Thoracic aorta (tissue), 2 donors: ENCODE measurements around the gene SERPINB7. TPM values are rescaled to one million over a fixed set of nuclear protein-coding genes. Genes with fewer than 3 reads are reported as not detected.

Source experiments
- ATAC-seq: fragments of 150-250 bp; one replicate; pipeline ENCODE4 v1.8.0; 2017; ENCODE audit warnings: low read depth; ENCODE audit not compliant: insufficient number of reproducible peaks, low FRiP score
- DNase-seq: peaks from one replicate; pipeline ENCODE4 v3.0.0-alpha.2; 2020; ENCODE audit warnings: low spot score
- H3K27ac ChIP-seq, 2 donors: fragments of 200-600 bp; sonication (generic); 1 replicate in 1 of 2; 2 replicates in 1 of 2; pipeline ENCODE4 v1.5.1; 2016; ENCODE audit warnings: mild to moderate bottlenecking in 2 of 2, moderate library complexity in 2 of 2
- H3K27me3 ChIP-seq: fragments of 200-600 bp; sonication (generic); replicated peaks from 2 replicates; pipeline ENCODE4 v1.6.0; 2016; ENCODE audit warnings: mild to moderate bottlenecking; ENCODE audit not compliant: insufficient read depth
- H3K36me3 ChIP-seq: fragments of 200-600 bp; sonication (generic); one replicate; pipeline ENCODE4 v1.5.1; 2016
- H3K4me1 ChIP-seq, 2 donors: fragments of 200-600 bp; sonication (generic); 1 replicate in 1 of 2; 2 replicates in 1 of 2; pipeline versions ENCODE4 v1.5.1 to v1.6.0; 2016; ENCODE audit warnings: low read depth in 2 of 2, mild to moderate bottlenecking in 1 of 2; ENCODE audit not compliant: control insufficient read depth in 1 of 2
- H3K4me3 ChIP-seq: fragments of 200-600 bp; sonication (generic); 2 replicates; pipeline ENCODE4 v1.5.1; 2016; ENCODE audit warnings: mild to moderate bottlenecking
- H3K9me3 ChIP-seq: fragments of 200-600 bp; sonication (generic); 2 replicates; pipeline ENCODE4 v1.5.1; 2016
- total RNA-seq, 2 donors: library from RNA; depleted of rRNA; stranded (reverse); fragments of >200 nt; gene quantifications; one replicate each; pipeline versions ENCODE4 v1.1.0 to v1.2.3, GENCODE V29; 2016
- TF ChIP-seq, protein P1 (sequence below): fragments of 200-600 bp; sonication (generic); IDR thresholded peaks from one replicate; pipeline ENCODE4 v1.5.1; 2019; ENCODE audit warnings: antibody characterized with exemption

The SERPINB7 gene
- total RNA-seq, 2 donors from 2014 or later, result 0.14 TPM; not detected in 1

DNA sequence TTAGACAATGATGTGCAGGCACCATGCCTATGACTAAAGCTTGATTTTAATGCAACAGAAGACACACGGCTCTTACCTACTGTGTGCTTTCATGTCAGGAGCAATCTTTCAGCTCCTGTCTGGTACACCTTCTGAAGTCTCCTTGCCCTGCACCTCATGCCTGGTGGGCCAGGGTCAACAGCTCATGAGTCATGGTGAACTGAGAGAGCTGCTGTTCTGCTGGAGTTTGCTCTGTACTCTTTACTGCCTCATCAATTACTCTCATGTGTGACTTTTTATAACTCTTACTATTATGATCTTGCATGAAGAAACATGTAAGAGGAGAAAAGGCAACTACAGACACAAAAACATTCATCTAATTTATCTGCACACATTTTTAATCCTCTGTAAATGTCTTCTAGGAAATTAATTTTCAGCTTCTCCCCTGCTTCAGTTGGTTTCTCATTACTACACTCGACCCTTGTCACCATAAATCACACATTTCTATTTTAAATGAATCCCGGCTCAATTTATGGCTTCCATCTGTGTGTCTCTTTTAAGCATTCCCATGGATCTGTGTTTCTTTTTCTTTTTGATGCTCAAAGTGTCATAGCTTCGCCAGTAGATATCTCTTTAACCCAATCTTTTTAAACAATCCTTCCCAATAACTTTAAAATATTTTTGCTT is 9.7 kb downstream of the SERPINB7 start:
- no peak overlapping the region for H3K4me3 ChIP-seq
- H3K9me3 ChIP-seq, result no peaks in the 10 kb centered on the region
- TF ChIP-seq, protein P1, sequence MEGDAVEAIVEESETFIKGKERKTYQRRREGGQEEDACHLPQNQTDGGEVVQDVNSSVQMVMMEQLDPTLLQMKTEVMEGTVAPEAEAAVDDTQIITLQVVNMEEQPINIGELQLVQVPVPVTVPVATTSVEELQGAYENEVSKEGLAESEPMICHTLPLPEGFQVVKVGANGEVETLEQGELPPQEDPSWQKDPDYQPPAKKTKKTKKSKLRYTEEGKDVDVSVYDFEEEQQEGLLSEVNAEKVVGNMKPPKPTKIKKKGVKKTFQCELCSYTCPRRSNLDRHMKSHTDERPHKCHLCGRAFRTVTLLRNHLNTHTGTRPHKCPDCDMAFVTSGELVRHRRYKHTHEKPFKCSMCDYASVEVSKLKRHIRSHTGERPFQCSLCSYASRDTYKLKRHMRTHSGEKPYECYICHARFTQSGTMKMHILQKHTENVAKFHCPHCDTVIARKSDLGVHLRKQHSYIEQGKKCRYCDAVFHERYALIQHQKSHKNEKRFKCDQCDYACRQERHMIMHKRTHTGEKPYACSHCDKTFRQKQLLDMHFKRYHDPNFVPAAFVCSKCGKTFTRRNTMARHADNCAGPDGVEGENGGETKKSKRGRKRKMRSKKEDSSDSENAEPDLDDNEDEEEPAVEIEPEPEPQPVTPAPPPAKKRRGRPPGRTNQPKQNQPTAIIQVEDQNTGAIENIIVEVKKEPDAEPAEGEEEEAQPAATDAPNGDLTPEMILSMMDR, result no peak
- DNase-seq (no peak), ATAC-seq (no peak)
- H3K4me1 ChIP-seq, result no peaks in the 10 kb centered on the region
- H3K27me3 ChIP-seq, result no peaks in the 10 kb centered on the region
- no peak overlapping the region for H3K27ac ChIP-seq
- H3K36me3 ChIP-seq, result no peaks in the 10 kb centered on the region

DNA sequence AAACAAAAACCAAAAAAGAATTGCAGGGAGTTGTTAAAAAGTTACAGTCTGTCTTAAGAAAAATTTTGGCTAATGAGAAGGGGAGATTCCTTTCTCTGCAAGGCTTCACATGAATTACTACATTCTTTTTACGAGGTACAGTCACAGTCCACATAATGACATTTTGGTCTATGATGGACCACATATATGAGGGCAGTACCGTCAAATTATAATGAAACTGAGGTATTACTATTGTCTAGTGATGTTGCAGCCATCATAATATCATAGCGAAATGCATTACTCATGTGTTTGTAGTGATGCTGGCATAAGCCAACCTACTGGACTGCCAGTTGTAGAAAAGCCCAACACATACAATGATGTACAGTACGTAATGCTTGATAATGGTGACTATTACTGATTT is 12.5 kb downstream of the SERPINB7 start:
- ATAC-seq, result no peak
- DNase-seq, result no peak
- Histone ChIP-seq H3K36me3 (no peaks in the 10 kb centered on the region), H3K9me3 (no peaks in the 10 kb centered on the region), H3K4me1 (no peaks in the 10 kb centered on the region), H3K27me3 (no peaks in the 10 kb centered on the region), H3K4me3 (no peak overlapping the region), H3K27ac (no peak overlapping the region)
- TF ChIP-seq, protein P1, result no peak

DNA sequence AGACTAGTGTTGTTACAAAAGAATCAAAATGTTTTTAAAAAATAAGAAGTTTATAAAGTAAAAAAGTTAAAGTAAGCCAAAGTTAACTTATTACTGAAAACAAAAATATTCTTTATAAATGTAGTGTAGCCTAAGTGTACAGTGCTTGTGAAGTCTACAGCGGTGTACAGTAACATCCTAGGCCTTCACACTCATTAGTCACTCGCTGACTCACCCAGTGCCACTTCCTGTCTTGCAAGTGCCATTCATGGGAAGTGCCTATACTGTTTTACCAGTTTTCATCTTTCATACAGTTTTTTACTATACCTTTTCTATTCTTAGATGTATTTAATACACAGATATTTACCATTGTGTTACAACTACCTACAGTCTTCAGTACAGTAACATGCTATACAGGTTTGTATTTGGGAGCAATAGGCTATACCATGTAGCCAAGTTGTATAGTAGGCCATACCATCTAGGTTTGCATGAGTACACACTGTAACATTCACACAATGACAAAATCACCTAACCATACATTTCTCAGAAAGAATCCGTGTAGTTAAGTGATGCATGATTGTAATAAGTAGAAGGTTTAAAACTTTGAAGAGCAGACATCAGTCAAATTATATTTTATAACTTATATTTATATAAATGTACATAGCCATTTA is 13.4 kb downstream of the SERPINB7 start:
- TF ChIP-seq, protein P1, result no peak
- Histone ChIP-seq H3K4me3 (no peak overlapping the region), H3K4me1 (no peaks in the 10 kb centered on the region), H3K27me3 (no peaks in the 10 kb centered on the region), H3K9me3 (no peaks in the 10 kb centered on the region), H3K36me3 (no peaks in the 10 kb centered on the region), H3K27ac (no peak overlapping the region)
- DNase-seq (no peak), ATAC-seq (no peak)

DNA sequence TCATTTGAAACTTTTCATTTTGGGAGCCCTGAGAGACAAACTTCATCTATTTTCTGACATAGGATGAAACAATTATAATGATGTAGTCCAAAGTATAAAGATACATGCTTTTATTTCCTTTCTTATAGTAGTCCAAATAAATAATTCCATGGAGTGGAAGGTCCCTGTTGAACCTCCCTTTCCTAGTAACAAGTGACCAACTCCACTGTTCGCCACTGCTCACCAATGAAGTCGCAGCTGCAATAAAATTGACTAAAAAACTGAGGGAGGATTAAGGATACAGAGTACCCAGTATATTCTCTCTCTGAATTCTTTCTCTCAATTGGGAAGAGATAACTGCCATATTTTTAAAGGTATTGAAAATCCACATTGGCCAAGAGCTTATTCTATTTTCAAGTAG is 14.1 kb downstream of the SERPINB7 start:
- Histone ChIP-seq H3K4me1 (no peaks in the 10 kb centered on the region), H3K4me3 (no peak overlapping the region), H3K27me3 (no peaks in the 10 kb centered on the region), H3K9me3 (no peaks in the 10 kb centered on the region), H3K36me3 (no peaks in the 10 kb centered on the region), H3K27ac (no peak overlapping the region)
- ATAC-seq, result no peak
- TF ChIP-seq, protein P1, result no peak
- DNase-seq, result no peak

DNA sequence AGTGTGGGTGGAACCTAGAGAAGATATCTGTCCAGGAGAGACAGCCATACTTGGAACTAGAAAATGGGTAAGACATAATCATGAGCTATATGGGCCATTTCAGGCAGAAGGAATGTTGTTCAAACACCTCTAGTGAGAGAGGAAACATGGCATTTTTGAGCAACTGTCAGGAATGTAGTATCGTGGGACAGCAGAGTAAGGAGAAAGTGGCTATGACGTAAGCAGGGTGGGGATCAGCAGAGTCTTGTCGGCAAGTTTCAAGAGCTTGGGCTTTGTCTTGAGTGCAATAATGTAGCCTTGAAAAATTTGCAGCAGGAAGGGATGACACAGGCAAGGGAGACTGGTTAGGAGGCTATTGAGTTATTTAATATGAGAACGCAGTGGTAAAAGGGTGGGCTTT is 20.4 kb downstream of the SERPINB7 start:
- TF ChIP-seq, protein P1, result no peak
- H3K4me3 ChIP-seq, result no peak overlapping the region
- no peaks in the 10 kb centered on the region for H3K27me3 ChIP-seq
- DNase-seq (no peak), ATAC-seq (no peak)
- no peak overlapping the region for H3K27ac ChIP-seq
- no peaks in the 10 kb centered on the region for H3K4me1 ChIP-seq
- no peaks in the 10 kb centered on the region for H3K36me3 ChIP-seq
- H3K9me3 ChIP-seq, result no peaks in the 10 kb centered on the region
